Measurements from ENCODE around the gene GREM1.

GREM1 gene

GRCh38 chr15:32700501-32701150, 17.2 kb upstream of the GREM1 start:
- H3K27me3 ChIP-seq (ENCODE audit: insufficient read depth, low read depth, severe bottlenecking): no peaks in the 10 kb centered on the region
- no peak overlapping the region for H3K4me3 ChIP-seq (ENCODE audit: low read depth, low read length)
- H3K9me3 ChIP-seq (ENCODE audit: severe bottlenecking): no peaks in the 10 kb centered on the region
- no peak overlapping the region for H3K27ac ChIP-seq
- TF ChIP-seq CTCF (IDR thresholded peaks at IDR 0.05; ENCODE audit: low read depth, low read length): no peak
- H3K36me3 ChIP-seq: no peaks in the 10 kb centered on the region
- DNase-seq: no peak

GRCh38 chr15:32701863-32702262, 15.9 kb upstream of the GREM1 start:
- Histone ChIP-seq H3K4me3 (ENCODE audit: low read depth, low read length) (no peak overlapping the region), H3K27me3 (ENCODE audit: insufficient read depth, low read depth, severe bottlenecking) (no peaks in the 10 kb centered on the region)

GRCh38 chr15:32704395-32704981, 13.3 kb upstream of the GREM1 start:
- no peaks in the 10 kb centered on the region for H3K9me3 ChIP-seq (ENCODE audit: severe bottlenecking)
- no peak for DNase-seq
- H3K36me3 ChIP-seq: no peaks in the 10 kb centered on the region
- H3K27ac ChIP-seq: no peak overlapping the region
- H3K4me3 ChIP-seq (ENCODE audit: low read depth, low read length): no peak overlapping the region
- H3K27me3 ChIP-seq (ENCODE audit: insufficient read depth, low read depth, severe bottlenecking): no peaks in the 10 kb centered on the region
- no peak for TF ChIP-seq CTCF (IDR thresholded peaks at IDR 0.05; ENCODE audit: low read depth, low read length)

More at GRCh38 chr15:32701863-32702262, 15.9 kb upstream of the GREM1 start:
- no peaks in the 10 kb centered on the region for H3K36me3 ChIP-seq
- DNase-seq: no peak
- H3K9me3 ChIP-seq (ENCODE audit: severe bottlenecking): no peaks in the 10 kb centered on the region
- H3K27ac ChIP-seq: no peak overlapping the region
- TF ChIP-seq CTCF (IDR thresholded peaks at IDR 0.05; ENCODE audit: low read depth, low read length): no peak

GRCh38 chr15:32705446-32705845, 12.4 kb upstream of the GREM1 start:
- DNase-seq: no peak
- Histone ChIP-seq H3K4me3 (ENCODE audit: low read depth, low read length) (no peak overlapping the region), H3K27ac (no peak overlapping the region), H3K27me3 (ENCODE audit: insufficient read depth, low read depth, severe bottlenecking) (no peaks in the 10 kb centered on the region), H3K9me3 (ENCODE audit: severe bottlenecking) (no peaks in the 10 kb centered on the region), H3K36me3 (no peaks in the 10 kb centered on the region)
- TF ChIP-seq CTCF (IDR thresholded peaks at IDR 0.05; ENCODE audit: low read depth, low read length): no peak

GRCh38 chr15:32706704-32707103, 11.1 kb upstream of the GREM1 start:
- H3K27me3 ChIP-seq (ENCODE audit: insufficient read depth, low read depth, severe bottlenecking): no peaks in the 10 kb centered on the region
- H3K9me3 ChIP-seq (ENCODE audit: severe bottlenecking): no peaks in the 10 kb centered on the region
- no peak overlapping the region for H3K27ac ChIP-seq
- H3K4me3 ChIP-seq (ENCODE audit: low read depth, low read length): no peak overlapping the region
- no peaks in the 10 kb centered on the region for H3K36me3 ChIP-seq
- TF ChIP-seq CTCF (IDR thresholded peaks at IDR 0.05; ENCODE audit: low read depth, low read length): no peak
- DNase-seq: no peak

- no peak for TF ChIP-seq CTCF (IDR thresholded peaks at IDR 0.05; ENCODE audit: low read depth, low read length)
- Histone ChIP-seq H3K27me3 (ENCODE audit: insufficient read depth, low read depth, severe bottlenecking) (no peaks in the 10 kb centered on the region), H3K9me3 (ENCODE audit: severe bottlenecking) (no peaks in the 10 kb centered on the region), H3K27ac (no peak overlapping the region), H3K36me3 (no peaks in the 10 kb centered on the region), H3K4me3 (ENCODE audit: low read depth, low read length) (no peak overlapping the region)
- no peak for DNase-seq
Observed at GRCh38 chr15:32707436-32707835, 10.4 kb upstream of the GREM1 start.
